GM12875 (cell line): ENCODE measurements around the gene KRT74.
"Not testable (repeated sequence)": the region's sequence is repeated elsewhere in the genome, so short reads cannot be mapped to it uniquely, and the experiment has no call there.

Source experiments
- H3K4me3 ChIP-seq: one replicate; pipeline ENCODE4 v1.5.1; 2011; ENCODE audit warnings: low read depth, low read length, control low read depth
- CTCF ChIP-seq: IDR thresholded peaks from 2 replicates; pipeline ENCODE4 v1.5.1; 2011; ENCODE audit warnings: low read depth, mild to moderate bottlenecking, control low read depth, inconsistent platforms, low read length, moderate library complexity, borderline replicate concordance; ENCODE audit not compliant: insufficient read depth

Gene KRT74

GRCh38 chr12:52602552-52602951, 28.9 kb upstream of the KRT74 start:
- H3K4me3 ChIP-seq: no peak overlapping the region
- no peak for TF ChIP-seq CTCF

GRCh38 chr12:52601671-52602070, 28.0 kb upstream of the KRT74 start:
- no peak for TF ChIP-seq CTCF
- H3K4me3 ChIP-seq: no peak overlapping the region

GRCh38 chr12:52600941-52601481, 27.4 kb upstream of the KRT74 start, which contains the start of gene KRT72:
Gene KRT72 (minus strand): TSS chr12:52601463. CDS start chr12:52601452, 11 bp downstream.
- no peak for TF ChIP-seq CTCF
- H3K4me3 ChIP-seq: no peak within 1 kb of the TSS

GRCh38 chr12:52600475-52600874, 26.8 kb upstream of the KRT74 start:
- no peak overlapping the region for H3K4me3 ChIP-seq
- no peak for TF ChIP-seq CTCF

GRCh38 chr12:52600071-52600470, 26.4 kb upstream of the KRT74 start:
- no peak for TF ChIP-seq CTCF
- no peak overlapping the region for H3K4me3 ChIP-seq

GRCh38 chr12:52598966-52599365, 25.3 kb upstream of the KRT74 start:
- TF ChIP-seq CTCF: no peak
- no peak overlapping the region for H3K4me3 ChIP-seq

- not testable (repeated sequence) for H3K4me3 ChIP-seq
Measured at GRCh38 chr12:52594237-52594636, 20.6 kb upstream of the KRT74 start.

GRCh38 chr12:52591521-52591920, 17.9 kb upstream of the KRT74 start:
- TF ChIP-seq CTCF: no peak
- no peak overlapping the region for H3K4me3 ChIP-seq
